GM18907 (cell line): ENCODE results near the gene EPB41.
"Not testable (repeated sequence)": the region's sequence is repeated elsewhere in the genome, so short reads cannot be mapped to it uniquely, and the experiment has no call there.

Experiments used
- ATAC-seq: cut with Tn5 transposase; IDR thresholded peaks from one replicate; pipeline ENCODE4 v1.9.1; 2021; ENCODE audit warnings: mild to moderate bottlenecking, moderate library complexity; ENCODE audit not compliant: unreplicated experiment

The EPB41 gene

GRCh38 chr1:28914228-28915030 is at the start of gene EPB41:
TSS of gene EPB41 (plus strand) at chr1:28914569. CDS start at chr1:28987438, 72,869 bp downstream.
- peak; percentile 87 for ATAC-seq

GRCh38 chr1:28864695-28865094 is 49.7 kb upstream of the EPB41 start:
- ATAC-seq = no peak

- ATAC-seq = no peak
These were observed 48.2 kb upstream of the EPB41 start for GRCh38 chr1:28865997-28866650.

GRCh38 chr1:28867850-28868249 is 46.5 kb upstream of the EPB41 start:
- ATAC-seq = no peak

- ATAC-seq = no peak
These were observed 44.4 kb upstream of the EPB41 start for GRCh38 chr1:28869952-28870351.

- no peak for ATAC-seq
These were observed 42.6 kb upstream of the EPB41 start for GRCh38 chr1:28871631-28872401.

GRCh38 chr1:28875134-28875533 is 39.2 kb upstream of the EPB41 start:
- ATAC-seq = not testable (repeated sequence)

GRCh38 chr1:28877132-28877781 is 37.1 kb upstream of the EPB41 start:
- peak; percentile 64 for ATAC-seq

GRCh38 chr1:28878796-28879195 is 35.6 kb upstream of the EPB41 start:
- ATAC-seq = no peak

GRCh38 chr1:28882009-28882628 is 32.2 kb upstream of the EPB41 start:
- ATAC-seq = no peak

GRCh38 chr1:28883242-28883616 is 31.1 kb upstream of the EPB41 start:
- no peak for ATAC-seq

- no peak for ATAC-seq
These were observed 28.9 kb upstream of the EPB41 start for GRCh38 chr1:28885472-28885877.

GRCh38 chr1:28885977-28886730 is 28.2 kb upstream of the EPB41 start:
- no peak for ATAC-seq

- ATAC-seq = peak; percentile 53
These were observed 27.5 kb upstream of the EPB41 start for GRCh38 chr1:28886731-28887418.

GRCh38 chr1:28887419-28887834 is 26.9 kb upstream of the EPB41 start:
- ATAC-seq = peak; percentile 17

- no peak for ATAC-seq
These were observed 26.3 kb upstream of the EPB41 start for GRCh38 chr1:28887835-28888682.

- no peak for ATAC-seq
These were observed 25.5 kb upstream of the EPB41 start for GRCh38 chr1:28888915-28889314.

- ATAC-seq = no peak
These were observed 25.0 kb upstream of the EPB41 start for GRCh38 chr1:28889357-28889756.
